ENCODE data around the gene ROBO2.

- TF ChIP-seq POLR2AphosphoS5 (IDR thresholded peaks at IDR 0.05) (no peak), CTCF (IDR thresholded peaks at IDR 0.05 in 8 of 11, conservative IDR thresholded peaks at IDR 0.05 in 3 of 11) (no peak)
Observed at GRCh38 chr3:77491961-77492360, 452.1 kb downstream of the ROBO2 start.
